Peyer's patch (tissue), 4 donors: Measurements from ENCODE around the gene RACK1. TPM values are rescaled to one million over a fixed set of nuclear protein-coding genes. Genes with fewer than 3 reads are reported as not detected.

Experiments used
- DNase-seq, 3 donors: peaks; one replicate each; pipeline ENCODE4 v3.0.0-alpha.2; 2017 to 2019
- H3K27ac ChIP-seq, 4 donors: fragments of 200-600 bp; sonication (generic); one replicate each; pipeline ENCODE4 v1.5.1; 2016 to 2019
- H3K27me3 ChIP-seq, 2 donors: fragments of 200-600 bp; sonication (generic); one replicate each; pipeline ENCODE4 v1.5.1; 2019
- H3K36me3 ChIP-seq, 3 donors: fragments of 200-600 bp; sonication (generic); one replicate each; pipeline ENCODE4 v1.5.1; 2016 to 2019
- H3K4me1 ChIP-seq, 4 donors: fragments of 200-600 bp; sonication (generic); one replicate each; pipeline ENCODE4 v1.5.1; 2016 to 2019
- H3K4me3 ChIP-seq, 4 donors: fragments of 200-600 bp; sonication (generic); 1 replicate in 3 of 4; 2 replicates in 1 of 4; pipeline ENCODE4 v1.5.1; 2016 to 2019; ENCODE audit warnings: mild to moderate bottlenecking in 1 of 4
- H3K9me3 ChIP-seq, 4 donors: fragments of 200-600 bp; sonication (generic); one replicate each; pipeline ENCODE4 v1.5.1; 2016 to 2019; ENCODE audit warnings: mild to moderate bottlenecking in 1 of 4
- POLR2A ChIP-seq, 2 donors: fragments of 450-650 bp; IDR thresholded peaks; one replicate each; pipeline ENCODE4 v1.5.1; 2017; ENCODE audit warnings: antibody characterized with exemption in 2 of 2, mild to moderate bottlenecking in 2 of 2, moderate library complexity in 2 of 2
- total RNA-seq, 4 donors: library from RNA; depleted of rRNA; stranded (reverse); fragments of >200 nt; gene quantifications; one replicate each; pipeline ENCODE4 v1.1.0, GENCODE V29; 2016
- TF ChIP-seq, protein P1 (sequence below), 6 experiments: fragments of 450-650 bp in 4 of 6; fragments of 200-600 bp in 2 of 6; sonication (generic) in 1 of 6; IDR thresholded peaks; one replicate each; pipeline ENCODE4 v1.5.1; 2017 to 2019; ENCODE audit warnings: antibody characterized with exemption in 6 of 6, mild to moderate bottlenecking in 3 of 6, moderate library complexity in 1 of 6

The RACK1 gene
- total RNA-seq, 4 donors from 2014 or later: 1,067 to 1,931 (median 1,321) TPM

- Histone ChIP-seq H3K9me3 (no peaks in the 10 kb centered on the region), H3K4me1 (peaks cover 0 to under 1% (median 0%) of the 10 kb centered on the region in 4 donors), H3K4me3 (no peak overlapping the region), H3K27me3 (no peaks in the 10 kb centered on the region), H3K27ac (no peak overlapping the region), H3K36me3 (peaks cover 0 to 13% (median 0%) of the 10 kb centered on the region in 3 donors)
- TF ChIP-seq, protein P1, sequence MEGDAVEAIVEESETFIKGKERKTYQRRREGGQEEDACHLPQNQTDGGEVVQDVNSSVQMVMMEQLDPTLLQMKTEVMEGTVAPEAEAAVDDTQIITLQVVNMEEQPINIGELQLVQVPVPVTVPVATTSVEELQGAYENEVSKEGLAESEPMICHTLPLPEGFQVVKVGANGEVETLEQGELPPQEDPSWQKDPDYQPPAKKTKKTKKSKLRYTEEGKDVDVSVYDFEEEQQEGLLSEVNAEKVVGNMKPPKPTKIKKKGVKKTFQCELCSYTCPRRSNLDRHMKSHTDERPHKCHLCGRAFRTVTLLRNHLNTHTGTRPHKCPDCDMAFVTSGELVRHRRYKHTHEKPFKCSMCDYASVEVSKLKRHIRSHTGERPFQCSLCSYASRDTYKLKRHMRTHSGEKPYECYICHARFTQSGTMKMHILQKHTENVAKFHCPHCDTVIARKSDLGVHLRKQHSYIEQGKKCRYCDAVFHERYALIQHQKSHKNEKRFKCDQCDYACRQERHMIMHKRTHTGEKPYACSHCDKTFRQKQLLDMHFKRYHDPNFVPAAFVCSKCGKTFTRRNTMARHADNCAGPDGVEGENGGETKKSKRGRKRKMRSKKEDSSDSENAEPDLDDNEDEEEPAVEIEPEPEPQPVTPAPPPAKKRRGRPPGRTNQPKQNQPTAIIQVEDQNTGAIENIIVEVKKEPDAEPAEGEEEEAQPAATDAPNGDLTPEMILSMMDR (IDR thresholded peaks at IDR 0.05): no peak
- no peak for TF ChIP-seq POLR2A (IDR thresholded peaks at IDR 0.05)
- no peak for DNase-seq
These were observed 21.5 kb upstream of the RACK1 start for GRCh38 chr5:181265092-181265671.

- H3K9me3 ChIP-seq: no peaks in the 10 kb centered on the region
- no peak overlapping the region for H3K4me3 ChIP-seq
- peaks cover 0 to 16% (median 11%) of the 10 kb centered on the region in 4 donors for H3K4me1 ChIP-seq
- H3K36me3 ChIP-seq: peaks cover 0 to 13% (median 0%) of the 10 kb centered on the region in 3 donors
- TF ChIP-seq, protein P1 (IDR thresholded peaks at IDR 0.05): no peak
- TF ChIP-seq POLR2A (IDR thresholded peaks at IDR 0.05): no peak
- H3K27me3 ChIP-seq: no peaks in the 10 kb centered on the region
- no peak overlapping the region for H3K27ac ChIP-seq
- no peak for DNase-seq
These were observed 19.9 kb upstream of the RACK1 start for GRCh38 chr5:181263633-181264032.

- Histone ChIP-seq H3K27me3 (no peaks in the 10 kb centered on the region), H3K9me3 (no peaks in the 10 kb centered on the region), H3K27ac (peak overlapping the region; percentile 95 to 99 (median 98)), H3K4me1 (peaks cover 0 to 29% (median 15%) of the 10 kb centered on the region in 4 donors), H3K4me3 (peak overlapping the region; percentile 56 to 93 (median 81)), H3K36me3 (peaks cover 0 to 19% (median 0%) of the 10 kb centered on the region in 3 donors)
- peak; percentile 84 to 93 (median 86) for DNase-seq
- peak; percentile 76 to 78 for TF ChIP-seq POLR2A (IDR thresholded peaks at IDR 0.05)
- TF ChIP-seq, protein P1 (IDR thresholded peaks at IDR 0.05): peak in 1 of 6 experiments; percentile 4
These were observed 17.8 kb upstream of the RACK1 start for GRCh38 chr5:181261320-181262049.

DNA sequence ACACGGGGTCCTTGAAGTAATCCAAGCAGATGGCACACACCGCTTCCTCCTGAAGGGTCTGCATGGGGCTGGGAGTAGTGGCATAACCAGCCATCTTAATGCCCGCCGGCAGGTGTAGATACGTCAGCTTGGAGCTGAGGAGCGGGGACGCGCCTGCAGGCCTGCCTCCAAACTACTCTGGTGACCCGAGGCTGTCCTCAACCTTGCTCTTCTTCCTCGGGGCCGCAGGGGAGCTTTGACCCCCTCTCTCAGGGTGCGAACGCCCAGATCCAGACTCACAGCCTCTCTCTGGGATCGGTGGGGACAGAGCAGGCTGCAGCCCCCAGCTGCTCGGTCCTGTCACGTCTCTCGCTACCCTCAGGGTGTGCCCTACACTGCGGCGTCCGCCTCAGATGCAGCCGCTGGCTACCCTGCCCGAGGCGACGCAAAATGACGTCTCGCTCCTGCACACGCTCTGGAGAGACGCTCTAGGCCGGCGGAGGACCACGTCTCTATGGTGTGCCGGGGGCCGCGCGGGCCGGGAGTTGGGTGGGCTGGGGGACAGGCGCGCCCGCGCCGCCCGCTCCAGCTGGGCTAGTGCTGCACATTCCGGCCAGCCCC, 17.1 kb upstream of the RACK1 start, which contains the start of gene TRIM52:
TSS of gene TRIM52 (minus strand) at position 424 of the 600 bp plus-strand sequence. CDS start at position 94, 330 bp downstream.
- Histone ChIP-seq H3K9me3 (no peaks in the 10 kb centered on the region), H3K4me3 (peak within 1 kb of the TSS; percentile 56 to 93 (median 81)), H3K36me3 (peaks cover 0 to 20% (median 0%) of the 10 kb centered on the region in 3 donors), H3K4me1 (peaks cover 0 to 29% (median 15%) of the 10 kb centered on the region in 4 donors), H3K27ac (peak within 1 kb of the TSS; percentile 95 to 99 (median 98)), H3K27me3 (no peaks in the 10 kb centered on the region)
- peak; percentile 93 to 96 (median 93) for DNase-seq
- peak; percentile 92 for TF ChIP-seq POLR2A (IDR thresholded peaks at IDR 0.05)
- TF ChIP-seq, protein P1 (IDR thresholded peaks at IDR 0.05): peak in 1 of 6 experiments; percentile 37

GRCh38 chr5:181259974-181260719, 16.4 kb upstream of the RACK1 start:
- no peaks in the 10 kb centered on the region for H3K27me3 ChIP-seq
- no peaks in the 10 kb centered on the region for H3K9me3 ChIP-seq
- no peak for DNase-seq
- TF ChIP-seq POLR2A (IDR thresholded peaks at IDR 0.05): no peak
- TF ChIP-seq, protein P1 (IDR thresholded peaks at IDR 0.05): no peak
- peak overlapping the region; percentile 95 to 99 (median 98) for H3K27ac ChIP-seq
- H3K4me3 ChIP-seq: peak overlapping the region; percentile 56 to 93 (median 81)
- H3K36me3 ChIP-seq: peaks cover 0 to 26% (median 0%) of the 10 kb centered on the region in 3 donors
- H3K4me1 ChIP-seq: peaks cover 0 to 34% (median 15%) of the 10 kb centered on the region in 4 donors
